CD4-positive, alpha-beta T cell (primary cell): ENCODE data around the gene LTB4R2. TPM values are rescaled to one million over a fixed set of nuclear protein-coding genes. Genes with fewer than 3 reads are reported as not detected.

Source experiments
- ATAC-seq: fragments of 200-7000 bp; cut with Tn5 transposase; one replicate; pipeline ENCODE4 v1.10.0; 2022; ENCODE audit warnings: mild to moderate bottlenecking; ENCODE audit not compliant: poor library complexity
- CTCF ChIA-PET: fragments of 350-600 bp; sonication (Branson Sonifier 250); formaldehyde crosslinking; loops from one replicate; lab custom pipeline; 2021; ENCODE audit warnings: antibody characterized with exemption, inconsistent platforms; lab: Charles Lee
- POLR2A ChIA-PET: fragments of 350-600 bp; sonication (Branson Sonifier 250); formaldehyde crosslinking; loops from one replicate; lab custom pipeline; 2021; ENCODE audit warnings: antibody characterized with exemption, inconsistent platforms; lab: Charles Lee
- DNase-seq, 14 experiments: peaks; one replicate each; pipeline ENCODE4 v3.0.0-alpha.2; 2013 to 2020; ENCODE audit warnings: mixed read lengths in 2 of 14
- H3K27ac ChIP-seq, 2 donors: one replicate each; pipeline versions ENCODE4 v1.5.1 to v1.7.0; 2013; ENCODE audit warnings: low read length in 2 of 2, low read depth in 1 of 2, mild to moderate bottlenecking in 1 of 2
- H3K27me3 ChIP-seq, 2 experiments: 1 replicate in 1 of 2; 2 replicates in 1 of 2; pipeline versions ENCODE4 v1.6.1 to v1.7.0; 2013; ENCODE audit warnings: low read length in 2 of 2, control low read depth in 1 of 2, mild to moderate bottlenecking in 1 of 2, moderate library complexity in 1 of 2; ENCODE audit not compliant: insufficient read depth in 2 of 2, control insufficient read depth in 1 of 2
- H3K36me3 ChIP-seq: one replicate; pipeline ENCODE4 v1.6.1; 2013; ENCODE audit warnings: low read length, control low read depth; ENCODE audit not compliant: insufficient read depth
- H3K4me1 ChIP-seq: one replicate; pipeline ENCODE4 v1.6.1; 2013; ENCODE audit warnings: low read length, control low read depth; ENCODE audit not compliant: insufficient read depth
- H3K4me3 ChIP-seq: one replicate; pipeline ENCODE4 v1.5.1; 2013; ENCODE audit warnings: mild to moderate bottlenecking, low read length, moderate library complexity
- H3K9me3 ChIP-seq, 2 experiments: 1 replicate in 1 of 2; 2 replicates in 1 of 2; pipeline versions ENCODE4 v1.6.1 to v1.7.0; 2013; ENCODE audit warnings: low read length in 2 of 2, mild to moderate bottlenecking in 2 of 2, control low read depth in 1 of 2, moderate library complexity in 1 of 2; ENCODE audit not compliant: control insufficient read depth in 1 of 2, insufficient read depth in 1 of 2
- H3K27ac Mint-ChIP-seq: one replicate; pipeline ENCODE4 v1.8.0; 2020; ENCODE audit warnings: mixed read lengths
- H3K27me3 Mint-ChIP-seq: one replicate; pipeline ENCODE4 v1.8.0; 2021; ENCODE audit warnings: mixed read lengths
- H3K36me3 Mint-ChIP-seq: one replicate; pipeline ENCODE4 v1.8.0; 2021; ENCODE audit warnings: low read depth, mixed read lengths
- H3K4me1 Mint-ChIP-seq: one replicate; pipeline ENCODE4 v1.8.0; 2021; ENCODE audit warnings: low read depth, mixed read lengths
- H3K4me3 Mint-ChIP-seq: one replicate; pipeline ENCODE4 v1.8.0; 2020; ENCODE audit warnings: mild to moderate bottlenecking, mixed read lengths
- H3K9me3 Mint-ChIP-seq: one replicate; pipeline ENCODE4 v1.8.0; 2020; ENCODE audit warnings: mixed read lengths
- CTCF ChIP-seq: fragments of 200-600 bp; IDR thresholded peaks from one replicate; pipeline ENCODE4 v1.8.0; 2022; ENCODE audit warnings: antibody characterized with exemption, mild to moderate bottlenecking
- intact Hi-C, 2 experiments: fragments of 100-400 bp; cut with DNase I in 1 of 2; cut with micrococcal nuclease in 1 of 2; formaldehyde crosslinking; loops; one replicate each; pipeline versions ENCODE4 v1.15.1 to v1.9.0; 2023 to 2025; cut with DNase I, micrococcal nuclease
- total RNA-seq, 174 experiments: library from RNA in 2 of 174; stranded (reverse) in 2 of 174; gene quantifications; one replicate each; pipeline ENCODE4 v1.2.3 and lab custom pipeline; 2021 to 2026

LTB4R2 gene
- total RNA-seq, 2 experiments from 2014 or later: 16.4 to 18.2 TPM

DNA sequence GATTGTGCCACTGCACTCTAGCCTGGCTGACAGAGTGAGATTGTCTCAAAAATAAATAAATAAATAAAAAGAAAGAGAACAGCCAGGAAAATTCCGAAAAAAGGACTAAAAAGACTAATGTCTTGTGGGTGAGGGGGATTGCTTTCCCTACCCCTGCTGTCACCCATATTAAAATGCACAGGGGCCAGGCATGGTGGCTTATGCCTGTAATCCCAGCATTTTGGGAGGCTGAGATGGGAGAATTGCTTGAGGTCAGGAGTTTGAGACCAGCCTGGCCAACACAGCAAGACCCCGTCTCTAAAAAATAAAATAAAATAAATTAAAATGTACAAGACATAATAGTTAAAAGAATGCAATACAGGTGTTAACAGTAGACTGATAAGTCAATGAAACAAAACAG, 16.4 kb upstream of the LTB4R2 start:
- POLR2A ChIA-PET: no interaction called here
- CTCF ChIA-PET: no interaction called here
- Histone ChIP-seq H3K36me3 (peaks cover 59% of the 10 kb centered on the region), H3K9me3 (no peaks in the 10 kb centered on the region), H3K4me3 (no peak overlapping the region), H3K27me3 (no peaks in the 10 kb centered on the region), H3K4me1 (peaks cover 27% of the 10 kb centered on the region), H3K27ac (no peak overlapping the region)
- Mint-ChIP-seq H3K4me3 (no peak overlapping the region), H3K36me3 (peaks cover 75% of the 10 kb centered on the region), H3K4me1 (peaks cover 23% of the 10 kb centered on the region), H3K9me3 (no peaks in the 10 kb centered on the region), H3K27me3 (no peaks in the 10 kb centered on the region), H3K27ac (no peak overlapping the region)
- intact Hi-C loops: loop anchor here in 1 of 2 experiments (10.0 kb wide), 1 partner anchor 319 kb away; no protein-coding TSS in a partner anchor
- no peak for DNase-seq
- no peak for TF ChIP-seq CTCF
- no peak for ATAC-seq

DNA sequence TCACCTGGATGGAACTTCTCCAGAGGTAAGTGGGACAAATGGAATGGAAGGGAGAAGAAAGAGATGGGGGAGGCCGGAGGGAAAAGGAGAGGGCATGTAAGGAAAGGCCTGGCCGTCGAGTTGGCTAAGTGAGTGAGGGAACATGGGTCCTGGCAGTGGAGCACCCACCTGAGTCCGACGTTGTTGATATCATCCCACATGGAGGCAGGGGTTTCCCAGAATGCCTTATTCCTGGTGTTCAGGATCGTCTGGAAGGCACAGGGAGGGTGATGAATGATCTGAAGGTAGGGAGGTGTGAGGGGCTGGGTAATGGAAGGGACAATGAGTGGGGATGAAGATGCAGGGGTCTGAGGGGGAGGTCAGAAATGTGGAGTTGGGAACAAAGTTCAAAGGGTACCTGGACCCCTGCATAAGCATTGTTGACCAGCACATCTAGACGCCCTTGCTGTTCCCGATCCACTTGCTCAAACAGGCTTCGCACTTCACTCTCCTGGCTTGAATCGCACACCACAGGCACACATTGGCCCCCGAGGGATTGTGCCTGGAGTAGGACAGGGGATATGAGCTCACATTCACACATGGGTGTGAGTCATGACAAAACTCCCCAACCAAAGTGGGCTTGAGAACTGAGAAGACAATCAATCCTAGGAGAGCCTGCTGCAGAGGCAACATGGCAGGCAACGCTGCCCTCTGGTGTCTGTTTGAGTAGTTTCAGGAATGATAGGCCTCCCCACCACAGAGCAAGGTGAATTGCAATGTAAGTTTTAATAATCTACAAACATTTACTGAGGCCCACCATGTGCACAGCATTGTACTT, 13.4 kb upstream of the LTB4R2 start:
- Histone ChIP-seq H3K27ac (peak overlapping the region in 1 of 2 donors; percentile 51), H3K4me1 (peaks cover 47% of the 10 kb centered on the region), H3K36me3 (peaks cover 44% of the 10 kb centered on the region), H3K9me3 (no peaks in the 10 kb centered on the region), H3K27me3 (no peaks in the 10 kb centered on the region), H3K4me3 (no peak overlapping the region)
- peak; percentile 64 for TF ChIP-seq CTCF
- no peaks in the 10 kb centered on the region for H3K9me3 Mint-ChIP-seq
- H3K27me3 Mint-ChIP-seq: no peaks in the 10 kb centered on the region
- CTCF ChIA-PET: interaction anchor here (0.5 to 6.8 kb wide), 21 partner anchors 13 to 1715 kb away, joined by 3 to 90 read pairs (median 6); partner anchors contain the start of genes CBLN3, CHMP4A, CIDEB and KHNYN
- ATAC-seq (peak; percentile 73), DNase-seq (peak; percentile 54 to 91 (median 64))
- H3K4me3 Mint-ChIP-seq: peak overlapping the region; percentile 74
- H3K4me1 Mint-ChIP-seq: peaks cover 51% of the 10 kb centered on the region
- intact Hi-C loops: loop anchor here (1.0 to 10.0 kb wide), 9 partner anchors 17 to 322 kb away; partner anchors contain the start of genes MDP1 (in 2 of the 2), DCAF11 (in 1 of the 2), NRL (in 1 of the 2) and RABGGTA (in 1 of the 2)
- peaks cover 77% of the 10 kb centered on the region for H3K36me3 Mint-ChIP-seq
- H3K27ac Mint-ChIP-seq: peak overlapping the region; percentile 67
- POLR2A ChIA-PET: interaction anchor here (0.6 to 5.7 kb wide), 9 partner anchors 14 to 188 kb away, joined by 3 to 66 read pairs (median 15); partner anchors contain the start of genes CBLN3, CHMP4A, DCAF11 and KHNYN

DNA sequence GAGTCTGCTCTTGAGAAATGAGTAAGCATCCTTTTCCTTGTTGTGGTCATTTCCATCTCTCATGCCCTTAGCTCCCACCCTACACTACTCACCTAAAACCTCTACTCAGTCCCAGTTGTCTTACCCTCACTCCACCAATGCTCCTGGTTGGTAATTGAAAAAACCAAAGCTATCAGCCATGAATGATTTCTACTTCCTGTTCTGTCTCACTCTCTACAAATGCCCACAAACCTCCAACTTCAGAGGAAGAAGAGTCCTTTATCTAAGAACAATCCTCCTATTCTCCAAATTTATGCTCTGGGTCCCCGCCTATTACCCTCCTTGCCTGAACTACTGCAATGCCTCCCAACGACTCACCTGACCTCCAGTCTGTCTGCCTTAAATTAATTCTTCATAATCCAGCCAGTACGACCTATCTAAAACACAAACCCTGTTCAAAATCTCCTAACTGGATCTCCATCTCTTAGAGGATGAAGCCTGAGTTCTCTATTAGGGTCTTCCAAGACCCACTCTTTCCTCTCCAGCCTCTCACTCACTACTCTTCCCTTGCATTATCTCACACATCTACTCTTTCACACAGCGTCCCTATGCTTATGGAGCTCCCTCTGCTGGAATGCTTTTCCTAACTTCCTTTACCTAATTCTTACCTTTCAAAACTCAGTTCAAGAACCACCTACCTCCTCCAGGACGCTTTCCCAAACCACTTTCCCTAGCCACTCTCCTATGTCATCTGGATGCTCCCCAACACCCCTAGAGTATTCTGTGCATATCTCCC, 12.6 kb upstream of the LTB4R2 start:
- intact Hi-C loops: loop anchor here (1.0 to 10.0 kb wide), 9 partner anchors 18 to 323 kb away; partner anchors contain the start of genes DCAF11 (in 1 of the 2), MDP1 (in 1 of the 2), NRL (in 1 of the 2) and RABGGTA (in 1 of the 2)
- peaks cover 80% of the 10 kb centered on the region for H3K36me3 Mint-ChIP-seq
- H3K4me3 ChIP-seq: no peak overlapping the region
- H3K4me3 Mint-ChIP-seq: peak overlapping the region; percentile 74
- H3K4me1 Mint-ChIP-seq: peaks cover 59% of the 10 kb centered on the region
- H3K27me3 ChIP-seq: no peaks in the 10 kb centered on the region
- CTCF ChIA-PET: interaction anchor here (0.8 to 6.8 kb wide), 15 partner anchors 12 to 207 kb away, joined by 3 to 90 read pairs (median 8); partner anchors contain the start of genes CBLN3, CHMP4A, CIDEB and KHNYN
- no peaks in the 10 kb centered on the region for H3K9me3 ChIP-seq
- peak overlapping the region in 1 of 2 donors; percentile 0 for H3K27ac ChIP-seq
- H3K9me3 Mint-ChIP-seq: no peaks in the 10 kb centered on the region
- POLR2A ChIA-PET: interaction anchor here (0.7 to 5.7 kb wide), 9 partner anchors 13 to 183 kb away, joined by 3 to 66 read pairs (median 15); partner anchors contain the start of genes CBLN3, CHMP4A, DCAF11 and KHNYN
- TF ChIP-seq CTCF: peak; percentile 31
- peak; percentile 7 for ATAC-seq
- H3K36me3 ChIP-seq: peaks cover 44% of the 10 kb centered on the region
- DNase-seq: peak in 3 of 14 experiments; percentile 20 to 53 (median 50)
- H3K27ac Mint-ChIP-seq: peak overlapping the region; percentile 67
- H3K4me1 ChIP-seq: peaks cover 52% of the 10 kb centered on the region
- H3K27me3 Mint-ChIP-seq: no peaks in the 10 kb centered on the region
